Liver (tissue), 9 donors: Measurements from ENCODE around the gene XYLB. TPM values are rescaled to one million over a fixed set of nuclear protein-coding genes. Genes with fewer than 3 reads are reported as not detected.

ENCODE experiments used
- DNase-seq: peaks from one replicate; pipeline ENCODE4 v3.0.0-alpha.2; 2017; ENCODE audit warnings: low spot score
- H3K27ac ChIP-seq, 2 donors: one replicate each; pipeline ENCODE4 v1.7.0; 2013; ENCODE audit warnings: inconsistent platforms in 2 of 2, low read length in 2 of 2, control low read depth in 1 of 2, low read depth in 1 of 2, mild to moderate bottlenecking in 1 of 2
- H3K27me3 ChIP-seq, 4 donors: one replicate each; pipeline versions ENCODE4 v1.6.1 to v1.7.0; 2013; ENCODE audit warnings: low read length in 3 of 4, inconsistent platforms in 1 of 4, mild to moderate bottlenecking in 1 of 4, moderate library complexity in 1 of 4; ENCODE audit not compliant: control insufficient read depth in 4 of 4, insufficient read depth in 4 of 4
- H3K36me3 ChIP-seq, 4 donors: one replicate each; pipeline versions ENCODE4 v1.6.1 to v1.7.0; 2013; ENCODE audit warnings: low read length in 3 of 4, mild to moderate bottlenecking in 3 of 4, low read depth in 1 of 4, moderate library complexity in 1 of 4; ENCODE audit not compliant: control insufficient read depth in 4 of 4, insufficient read depth in 3 of 4
- H3K4me1 ChIP-seq, 4 donors: one replicate each; pipeline versions ENCODE4 v1.6.1 to v1.7.0; 2013; ENCODE audit warnings: low read length in 3 of 4, mild to moderate bottlenecking in 3 of 4, moderate library complexity in 1 of 4; ENCODE audit not compliant: control insufficient read depth in 4 of 4, insufficient read depth in 4 of 4
- H3K4me3 ChIP-seq, 3 donors: one replicate each; pipeline versions ENCODE4 v1.6.1 to v1.7.0; 2013; ENCODE audit warnings: low read length in 3 of 3, control low read depth in 1 of 3, low read depth in 1 of 3, mild to moderate bottlenecking in 1 of 3
- H3K9ac ChIP-seq, 2 donors: one replicate each; pipeline ENCODE4 v1.7.0; 2013; ENCODE audit warnings: low read length in 2 of 2, mild to moderate bottlenecking in 2 of 2, moderate library complexity in 2 of 2, control low read depth in 1 of 2, low read depth in 1 of 2
- H3K9me3 ChIP-seq, 4 donors: one replicate each; pipeline versions ENCODE4 v1.6.1 to v1.7.0; 2013; ENCODE audit warnings: low read length in 3 of 4; ENCODE audit not compliant: control insufficient read depth in 4 of 4
- ATF3 ChIP-seq: IDR thresholded peaks from 2 replicates; pipeline ENCODE4 v1.6.1; 2016; ENCODE audit warnings: antibody characterized with exemption
- CTCF ChIP-seq: fragments of 150-350 bp; IDR thresholded peaks from 2 replicates; pipeline ENCODE4 v1.5.1; 2017; ENCODE audit warnings: improper control_type of control experiment, low read depth, low read length; ENCODE audit not compliant: missing input control
- EGR1 ChIP-seq, 2 donors: IDR thresholded peaks; 2 replicates each; pipeline ENCODE4 v1.6.1; 2016 to 2018; ENCODE audit warnings: antibody characterized with exemption in 2 of 2, low read depth in 2 of 2
- FOXA1 ChIP-seq: IDR thresholded peaks from 2 replicates; pipeline ENCODE4 v1.6.1; 2016; ENCODE audit warnings: antibody characterized with exemption
- FOXA2 ChIP-seq: IDR thresholded peaks from 2 replicates; pipeline ENCODE4 v1.6.1; 2016; ENCODE audit warnings: antibody characterized with exemption
- GABPA ChIP-seq, 2 donors: IDR thresholded peaks in 1 of 2; conservative IDR thresholded peaks in 1 of 2; 2 replicates each; pipeline ENCODE4 v1.6.1; 2016; ENCODE audit warnings: antibody characterized with exemption in 2 of 2, mild to moderate bottlenecking in 1 of 2, moderate library complexity in 1 of 2
- HNF4A ChIP-seq, 2 donors: conservative IDR thresholded peaks; 2 replicates each; pipeline ENCODE4 v1.6.1; 2016; ENCODE audit warnings: antibody characterized with exemption in 2 of 2, mild to moderate bottlenecking in 2 of 2
- HNF4G ChIP-seq: IDR thresholded peaks from 2 replicates; pipeline ENCODE4 v1.6.1; 2016; ENCODE audit warnings: antibody characterized with exemption
- JUND ChIP-seq, 2 donors: IDR thresholded peaks; 2 replicates each; pipeline ENCODE4 v1.6.1; 2016; ENCODE audit warnings: antibody characterized with exemption in 2 of 2
- MAX ChIP-seq: IDR thresholded peaks from 2 replicates; pipeline ENCODE4 v1.6.1; 2016; ENCODE audit warnings: antibody characterized with exemption
- NR2F2 ChIP-seq: IDR thresholded peaks from 2 replicates; pipeline ENCODE4 v1.6.1; 2016; ENCODE audit warnings: antibody characterized with exemption
- RAD21 ChIP-seq, 2 donors: IDR thresholded peaks; 2 replicates each; pipeline ENCODE4 v1.6.1; 2016; ENCODE audit warnings: antibody characterized with exemption in 2 of 2, mild to moderate bottlenecking in 2 of 2
- REST ChIP-seq: IDR thresholded peaks from 2 replicates; pipeline ENCODE4 v1.6.1; 2016; ENCODE audit warnings: antibody characterized with exemption, mild to moderate bottlenecking
- RXRA ChIP-seq, 2 donors: IDR thresholded peaks; 2 replicates each; pipeline ENCODE4 v1.6.1; 2017 to 2018; ENCODE audit warnings: antibody characterized with exemption in 2 of 2, mild to moderate bottlenecking in 1 of 2
- SP1 ChIP-seq: IDR thresholded peaks from 2 replicates; pipeline ENCODE4 v1.6.1; 2018; ENCODE audit warnings: antibody characterized with exemption, mild to moderate bottlenecking
- TAF1 ChIP-seq: conservative IDR thresholded peaks from 2 replicates; pipeline ENCODE4 v1.6.1; 2016; ENCODE audit warnings: antibody characterized with exemption, mild to moderate bottlenecking
- YY1 ChIP-seq: IDR thresholded peaks from 2 replicates; pipeline ENCODE4 v1.6.1; 2016; ENCODE audit warnings: antibody characterized with exemption, mild to moderate bottlenecking
- ZBTB33 ChIP-seq: IDR thresholded peaks from 2 replicates; pipeline ENCODE4 v1.6.1; 2016; ENCODE audit warnings: antibody characterized with exemption
- WGBS: extraction: QIAGEN DNeasy Blood & Tissue Kit; methylation state at CpG from one replicate; pipeline ENCODE4 v1.1.7; 2013; 5-methylcytosine and 5-hydroxymethylcytosine counted together
- polyA plus RNA-seq, 2 donors: library from polyadenylated mRNA; stranded (reverse) in 1 of 2; unstranded in 1 of 2; fragments of 200-250 nt in 1 of 2; fragments of >200 nt in 1 of 2; fragmentation: Nextera tagmentation in 1 of 2; extraction: Ambion mirVana in 1 of 2; gene quantifications; one replicate each; pipeline versions ENCODE4 v1.2.1 to v1.2.3, GENCODE V29; 2013 to 2015
- total RNA-seq, 2 donors: library from RNA; depleted of rRNA; stranded (reverse); fragments of >200 nt; gene quantifications; one replicate each; pipeline ENCODE4 v1.2.3, GENCODE V29; 2014
- donor health status: healthy.
- donor health status: healthy.
- donor health status: healthy.
- donor health status: healthy.
- donor health status: healthy.

XYLB gene
- total and polyA plus RNA-seq, 4 donors = 14.2 to 51.5 (median 18.0) TPM

- peak overlapping the region in 1 of 2 donors; percentile 7 for H3K27ac ChIP-seq
Observed at GRCh38 chr3:38397320-38397719, 50.7 kb downstream of the XYLB start.

More at GRCh38 chr3:38397320-38397719, 50.7 kb downstream of the XYLB start:
- 53% methylated on average over 5 of the region's 5 CpGs for WGBS
- Histone ChIP-seq H3K36me3 (peaks cover 0 to 62% (median 55%) of the 10 kb centered on the region in 4 donors), H3K4me1 (peaks cover 7 to 15% (median 12%) of the 10 kb centered on the region in 4 donors), H3K4me3 (no peak overlapping the region), H3K27me3 (no peaks in the 10 kb centered on the region), H3K9me3 (no peaks in the 10 kb centered on the region), H3K9ac (no peak overlapping the region)
- TF ChIP-seq RXRA (IDR thresholded peaks at IDR 0.05) (peak; percentile 83 to 91), FOXA2 (no peak), CTCF (no peak), EGR1 (IDR thresholded peaks at IDR 0.05; ENCODE audit: low read depth in 2 of 2) (no peak), FOXA1 (no peak), ZBTB33 (peak; percentile 23), NR2F2 (no peak), REST (peak; percentile 100), RAD21 (IDR thresholded peaks at IDR 0.05) (peak; percentile 43 to 53), YY1 (peak; percentile 19), TAF1 (no peak), HNF4A (conservative IDR thresholded peaks at IDR 0.05) (peak; percentile 89 to 94), MAX (peak; percentile 58), ATF3 (peak; percentile 13), HNF4G (peak; percentile 90), GABPA (IDR thresholded peaks at IDR 0.05 in 1 of 2, conservative IDR thresholded peaks at IDR 0.05 in 1 of 2) (no peak), JUND (IDR thresholded peaks at IDR 0.05) (no peak), SP1 (peak; percentile 68)
- peak; percentile 61 for DNase-seq
